ENCODE results near the gene PRKCH. TPM values are rescaled to one million over a fixed set of nuclear protein-coding genes. Genes with fewer than 3 reads are reported as not detected.
A peak's percentile ranks its signal among the peaks of the same experiment; 100 is the strongest.

PRKCH gene
- total RNA-seq, 1 experiment from 2014 or later, result 170 TPM

GRCh38 chr14:61545726-61546455 is 224.5 kb downstream of the PRKCH start:
- POLR2A ChIA-PET (ENCODE audit: unreplicated experiment), result no interaction called here
- TF ChIP-seq EZH2 (IDR thresholded peaks at IDR 0.05; ENCODE audit: low read length, unreplicated experiment) (no peak), CTCF (conservative IDR thresholded peaks at IDR 0.05; ENCODE audit: low read depth, low read length) (no peak), EZH2phosphoT487 (IDR thresholded peaks at IDR 0.05; ENCODE audit: borderline replicate concordance, low read length) (no peak)
- intact Hi-C loops (cut with micrococcal nuclease), result no loop called here
- peak overlapping the region; percentile 88 for H3K27ac ChIP-seq (ENCODE audit: low read length)
- H4K20me1 ChIP-seq (ENCODE audit: low read length), result no peaks in the 10 kb centered on the region
- H3K9me3 ChIP-seq (ENCODE audit: low read length), result no peaks in the 10 kb centered on the region
- no peak overlapping the region for H3K4me3 ChIP-seq (ENCODE audit: low read length)
- H3K36me3 ChIP-seq (ENCODE audit: low read depth, low read length), result peaks cover 19% of the 10 kb centered on the region
- H3K9me2 ChIP-seq (replicated peaks; ENCODE audit: low read length), result no peaks in the 10 kb centered on the region
- H3K9ac ChIP-seq (ENCODE audit: low read length), result peak overlapping the region; percentile 58; the same call in 1 of the 2 replicates
- H3K4me2 ChIP-seq (ENCODE audit: low read length), result no peak overlapping the region
- CTCF ChIA-PET, result no interaction called here
- H3F3A ChIP-seq (ENCODE audit: low read length, unreplicated experiment), result no peaks in the 10 kb centered on the region
- ATAC-seq (no peak), DNase-seq (no peak)
- H3K79me2 ChIP-seq (ENCODE audit: low read length), result no peaks in the 10 kb centered on the region
- peaks cover 30% of the 10 kb centered on the region for H3K4me1 ChIP-seq (ENCODE audit: insufficient read depth, low read length)
- no TSS peak for BruUV-seq (replicated peaks)
- no peak overlapping the region for H2AFZ ChIP-seq (ENCODE audit: low read length)
- no peaks in the 10 kb centered on the region for H3K27me3 ChIP-seq (ENCODE audit: low read length)

- TF ChIP-seq EZH2 (IDR thresholded peaks at IDR 0.05; ENCODE audit: low read length, unreplicated experiment) (no peak), CTCF (conservative IDR thresholded peaks at IDR 0.05; ENCODE audit: low read depth, low read length) (no peak), EZH2phosphoT487 (IDR thresholded peaks at IDR 0.05; ENCODE audit: borderline replicate concordance, low read length) (no peak)
- Histone ChIP-seq H3F3A (ENCODE audit: low read length, unreplicated experiment) (no peaks in the 10 kb centered on the region), H3K4me1 (ENCODE audit: insufficient read depth, low read length) (peaks cover 34% of the 10 kb centered on the region), H3K9me3 (ENCODE audit: low read length) (no peaks in the 10 kb centered on the region), H3K79me2 (ENCODE audit: low read length) (no peaks in the 10 kb centered on the region), H3K9me2 (replicated peaks; ENCODE audit: low read length) (no peaks in the 10 kb centered on the region), H3K36me3 (ENCODE audit: low read depth, low read length) (peaks cover 19% of the 10 kb centered on the region), H3K4me3 (ENCODE audit: low read length) (peak overlapping the region; percentile 2; the same call in 1 of the 2 replicates), H2AFZ (ENCODE audit: low read length) (peak overlapping the region; percentile 56), H4K20me1 (ENCODE audit: low read length) (no peaks in the 10 kb centered on the region), H3K9ac (ENCODE audit: low read length) (peak overlapping the region; percentile 58), H3K27me3 (ENCODE audit: low read length) (no peaks in the 10 kb centered on the region), H3K4me2 (ENCODE audit: low read length) (peak overlapping the region; percentile 51), H3K27ac (ENCODE audit: low read length) (peak overlapping the region; percentile 88)
- DNase-seq, result peak; percentile 95
- intact Hi-C loops (cut with micrococcal nuclease), result no loop called here
- CTCF ChIA-PET, result interaction anchor here (1.0 kb wide), 1 partner anchor 10 kb away, joined by 4 read pairs; no protein-coding TSS in a partner anchor
- peak; percentile 95 for ATAC-seq
- BruUV-seq (replicated peaks), result TSS peak; percentile 19
- POLR2A ChIA-PET (ENCODE audit: unreplicated experiment), result interaction anchor here (0.6 to 1.1 kb wide), 6 partner anchors 15 to 217 kb away, joined by 3 to 12 read pairs (median 4); partner anchors contain the start of gene HIF1A
These were observed 226.0 kb downstream of the PRKCH start for GRCh38 chr14:61547186-61548069.
